ENCODE data around the gene PEAK1.

The PEAK1 gene

DNA sequence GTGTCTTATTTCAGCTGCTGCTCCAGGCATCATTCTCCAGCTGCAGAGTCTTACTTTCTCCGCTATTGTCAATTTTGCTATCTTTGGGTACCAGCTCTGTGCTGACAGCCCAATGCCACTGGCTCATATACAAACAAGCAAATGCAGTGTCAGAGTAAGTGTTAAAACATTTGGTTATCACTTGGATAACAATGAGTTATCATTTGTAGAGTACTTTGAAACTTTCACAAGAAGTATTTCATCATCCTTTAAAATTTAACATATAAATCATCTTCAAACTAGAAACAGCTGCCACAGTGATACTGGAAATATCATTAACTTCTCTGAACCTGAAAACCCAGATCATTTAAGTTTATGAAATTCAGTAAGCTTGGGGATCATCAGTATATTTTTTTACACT is 362.8 kb downstream of the PEAK1 start:
- no peak for DNase-seq

GRCh38 chr15:77053709-77054108 is 366.2 kb downstream of the PEAK1 start:
- DNase-seq = peak; percentile 41 to 56 (median 45)

DNA sequence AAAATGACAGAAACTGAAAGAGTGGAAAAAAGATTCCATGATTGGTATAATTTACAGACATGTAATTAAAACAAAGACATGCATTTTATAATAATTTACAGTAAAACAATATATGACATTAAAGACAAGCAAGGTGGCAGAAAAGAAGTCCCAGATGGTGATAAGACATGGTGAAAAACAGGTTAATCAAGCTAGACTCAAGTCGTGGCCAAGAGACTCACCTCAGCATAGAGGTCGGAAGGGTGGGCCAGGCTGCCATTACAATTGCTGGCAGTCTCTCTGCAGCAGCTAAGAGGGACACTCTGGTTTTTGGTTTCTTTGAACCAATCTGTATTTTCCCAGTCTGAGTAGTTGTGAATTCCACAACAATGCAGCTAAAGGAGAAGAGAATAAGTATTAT is 367.3 kb downstream of the PEAK1 start:
- no peak for DNase-seq
